Measurements from ENCODE around the gene HMGXB4. TPM values are rescaled to one million over a fixed set of nuclear protein-coding genes. Genes with fewer than 3 reads are reported as not detected.

The HMGXB4 gene
- total and polyA plus RNA-seq, 2 of the 8 experiments (the other 6 are each of a cell fraction or from before 2014, with no cell fraction given), result 20.9 to 41.3 TPM

GRCh38 chr22:35218079-35218478 lies 39.2 kb upstream of the HMGXB4 start:
- no peaks in the 10 kb centered on the region for H4K20me1 ChIP-seq (replicated peaks in 1 of 2; ENCODE audit: control insufficient read depth in 1 of 2, insufficient read depth in 2 of 2, low read length in 2 of 2)

More at GRCh38 chr22:35218079-35218478, 39.2 kb upstream of the HMGXB4 start:
- Histone ChIP-seq H2AFZ (ENCODE audit: low read length) (no peak overlapping the region), H2AK5ac (ENCODE audit: low read depth, low read length) (no peak overlapping the region), H2BK15ac (ENCODE audit: low read length) (no peak overlapping the region), H3K4me2 (ENCODE audit: insufficient read depth in 1 of 2, low read depth in 2 of 2, low read length in 2 of 2) (no peak overlapping the region), H2BK5ac (ENCODE audit: low read depth, low read length) (no peak overlapping the region), H4K91ac (replicated peaks; ENCODE audit: insufficient read length, low read length) (no peak overlapping the region), H4K5ac (ENCODE audit: insufficient read length, low read depth, low read length) (no peak overlapping the region), H3K4me3 (ENCODE audit: extremely low read depth in 1 of 4, insufficient read depth in 2 of 4, low read depth in 3 of 4, low read length in 4 of 4) (no peak overlapping the region), H2BK12ac (ENCODE audit: low read depth, low read length) (no peak overlapping the region), H2BK120ac (replicated peaks; ENCODE audit: low read depth, low read length) (no peak overlapping the region), H3K14ac (ENCODE audit: insufficient read length) (no peak overlapping the region), H3K79me1 (ENCODE audit: low read depth, low read length) (no peaks in the 10 kb centered on the region), H3K9ac (replicated peaks in 1 of 4; ENCODE audit: extremely low read depth in 1 of 4, low read depth in 3 of 4, low read length in 3 of 4) (no peak overlapping the region; a peak in 1 of 7 replicates), H2BK20ac (ENCODE audit: low read length) (no peak overlapping the region), H3K27me3 (replicated peaks in 1 of 4; ENCODE audit: control insufficient read depth in 3 of 4, extremely low read depth in 1 of 4, insufficient read depth in 3 of 4, low read length in 3 of 4) (no peaks in the 10 kb centered on the region; a peak in 1 of 7 replicates), H3K4ac (replicated peaks; ENCODE audit: insufficient read length, low read depth, low read length) (no peak overlapping the region), H3K27ac (ENCODE audit: low read depth, low read length) (no peak overlapping the region), H3K18ac (ENCODE audit: extremely low read depth, low read length) (no peak overlapping the region), H3K79me2 (ENCODE audit: control insufficient read depth in 1 of 2, insufficient read depth in 2 of 2, low read length in 2 of 2) (no peaks in the 10 kb centered on the region), H3K23ac (ENCODE audit: insufficient read length) (no peak overlapping the region), H3K56ac (replicated peaks; ENCODE audit: insufficient read length, low read depth, low read length) (no peak overlapping the region), H3K9me3 (ENCODE audit: insufficient read depth in 2 of 2, low read depth in 1 of 2, low read length in 1 of 2) (no peaks in the 10 kb centered on the region), H4K8ac (ENCODE audit: extremely low read depth, insufficient read depth, low read length) (no peak overlapping the region), H3K4me1 (replicated peaks in 1 of 4; ENCODE audit: control insufficient read depth in 3 of 4, insufficient read depth in 4 of 4, low read length in 3 of 4) (no peaks in the 10 kb centered on the region), H3K36me3 (ENCODE audit: control insufficient read depth in 2 of 4, insufficient read depth in 4 of 4, low read length in 3 of 4) (no peaks in the 10 kb centered on the region), H3K23me2 (ENCODE audit: low read depth, low read length) (no peaks in the 10 kb centered on the region)
- TF ChIP-seq PHF8 (conservative IDR thresholded peaks at IDR 0.05; ENCODE audit: low read depth, low read length) (no peak), RNF2 (IDR thresholded peaks at IDR 0.05; ENCODE audit: borderline replicate concordance, low read depth, low read length, missing control alignments, poor library complexity, severe bottlenecking) (no peak), ASH2L (IDR thresholded peaks at IDR 0.05; ENCODE audit: low read length) (no peak)
- DNase-seq (ENCODE audit: low read depth in 1 of 2, low spot score in 2 of 2), result no peak
- ChIA-PET CTCF (ENCODE audit: partially characterized antibody) (interaction anchor here (1.5 kb wide), 1 partner anchor 174 kb away, joined by 5 read pairs; no protein-coding TSS in a partner anchor), POLR2A (ENCODE audit: partially characterized antibody) (no interaction called here)
- FAIRE-seq, result no peak

All from H1 (cell line).